ENCODE data around the gene SLC30A5. TPM values are rescaled to one million over a fixed set of nuclear protein-coding genes. Genes with fewer than 3 reads are reported as not detected.

The SLC30A5 gene
- total and polyA plus RNA-seq, 2 of the 13 experiments (the other 11 are each of a cell fraction or from before 2014, with no cell fraction given), result 46.0 to 53.6 TPM

- TF ChIP-seq ZNF207 (IDR thresholded peaks at IDR 0.05; ENCODE audit: borderline replicate concordance), result no peak
- peak; percentile 64; the same call in 1 of the 2 replicates for TF ChIP-seq GATAD2A (CRISPR knock-in tag; IDR thresholded peaks at IDR 0.05)
- TF ChIP-seq IRX3 (CRISPR knock-in tag; IDR thresholded peaks at IDR 0.05; ENCODE audit: borderline replicate concordance, low read depth), result peak; percentile 82; the same call in 1 of the 2 replicates
- no peak for TF ChIP-seq PTBP1 (IDR thresholded peaks at IDR 0.05; ENCODE audit: low read depth, low read length, poor library complexity, severe bottlenecking)
- TF ChIP-seq ELF4 (CRISPR knock-in tag; IDR thresholded peaks at IDR 0.05; ENCODE audit: borderline replicate concordance), result no peak; the same call in 1 of the 2 replicates
- no peak for TF ChIP-seq PBX2 (CRISPR knock-in tag; IDR thresholded peaks at IDR 0.05)
- peak; percentile 93; the same call in 1 of the 2 replicates for TF ChIP-seq KMT2A (CRISPR knock-in tag; IDR thresholded peaks at IDR 0.05)
- peak; percentile 80; the same call in 1 of the 2 replicates for TF ChIP-seq ZNF724P (CRISPR knock-in tag; IDR thresholded peaks at IDR 0.05; ENCODE audit: borderline replicate concordance)
- peak; percentile 83 for TF ChIP-seq ZNF407 (CRISPR knock-in tag; IDR thresholded peaks at IDR 0.05; ENCODE audit: not compliant biosample characterization)
- peak; percentile 79 for TF ChIP-seq PHF21A (CRISPR knock-in tag; IDR thresholded peaks at IDR 0.05)
- TF ChIP-seq ZC3H13 (CRISPR knock-in tag; IDR thresholded peaks at IDR 0.05), result peak; percentile 47; the same call in 1 of the 2 replicates
- TF ChIP-seq ZNF646 (CRISPR knock-in tag; IDR thresholded peaks at IDR 0.05), result no peak
- no peak for TF ChIP-seq NCOR1 (IDR thresholded peaks at IDR 0.05; ENCODE audit: borderline replicate concordance, low read length)
These were observed at the start of gene SLC30A5 (continued) for GRCh38 chr5:69093771-69094482.
